Activated CD4-positive, alpha-beta T cell treated with anti-CD3 and anti-CD28 coated beads, Interleukin-2, amount 50 U/mL, for 16 hours (primary cell): ENCODE data around the gene TSSK6.

Experiments used
- DNase-seq: peaks from one replicate; pipeline ENCODE4 v3.0.0-alpha.2; 2020

The TSSK6 gene

DNA sequence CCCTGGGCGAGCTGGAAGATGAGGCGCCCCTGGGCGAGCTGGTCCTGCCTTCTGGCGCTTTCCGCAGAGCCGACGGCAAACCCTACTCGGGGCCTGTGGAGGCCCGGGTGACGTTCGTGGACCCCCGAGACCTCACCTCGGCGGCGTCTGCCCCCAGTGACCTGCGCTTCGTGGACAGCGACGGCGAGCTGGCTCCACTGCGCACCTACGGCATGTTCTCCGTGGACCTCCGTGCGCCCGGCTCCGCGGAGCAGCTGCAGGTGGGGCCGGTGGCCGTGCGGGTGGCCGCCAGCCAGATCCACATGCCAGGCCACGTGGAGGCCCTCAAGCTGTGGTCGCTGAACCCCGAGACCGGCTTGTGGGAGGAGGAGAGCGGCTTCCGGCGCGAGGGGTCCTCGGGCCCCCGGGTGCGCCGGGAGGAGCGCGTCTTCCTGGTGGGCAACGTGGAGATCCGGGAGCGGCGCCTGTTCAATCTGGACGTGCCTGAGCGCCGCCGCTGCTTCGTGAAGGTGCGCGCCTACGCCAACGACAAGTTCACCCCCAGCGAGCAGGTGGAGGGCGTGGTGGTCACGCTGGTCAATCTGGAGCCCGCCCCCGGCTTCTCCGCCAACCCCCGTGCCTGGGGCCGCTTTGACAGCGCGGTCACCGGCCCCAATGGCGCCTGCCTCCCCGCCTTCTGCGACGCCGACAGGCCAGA, 29.1 kb upstream of the TSSK6 start:
- no peak for DNase-seq

DNA sequence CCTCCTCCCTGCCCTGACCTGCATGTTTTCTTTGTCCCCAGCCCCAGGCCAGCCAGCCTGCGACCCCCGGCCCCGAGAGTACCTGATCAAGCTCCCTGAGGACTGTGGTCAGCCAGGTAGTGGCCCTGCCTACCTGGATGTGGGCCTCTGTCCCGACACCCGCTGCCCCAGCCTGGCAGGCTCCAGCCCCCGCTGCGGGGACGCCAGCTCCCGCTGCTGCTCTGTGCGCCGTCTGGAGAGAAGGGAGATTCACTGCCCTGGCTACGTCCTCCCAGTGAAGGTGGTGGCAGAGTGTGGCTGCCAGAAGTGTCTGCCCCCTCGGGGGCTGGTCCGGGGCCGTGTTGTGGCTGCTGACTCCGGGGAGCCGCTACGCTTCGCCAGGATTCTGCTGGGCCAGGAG, 28.3 kb upstream of the TSSK6 start:
- no peak for DNase-seq

DNA sequence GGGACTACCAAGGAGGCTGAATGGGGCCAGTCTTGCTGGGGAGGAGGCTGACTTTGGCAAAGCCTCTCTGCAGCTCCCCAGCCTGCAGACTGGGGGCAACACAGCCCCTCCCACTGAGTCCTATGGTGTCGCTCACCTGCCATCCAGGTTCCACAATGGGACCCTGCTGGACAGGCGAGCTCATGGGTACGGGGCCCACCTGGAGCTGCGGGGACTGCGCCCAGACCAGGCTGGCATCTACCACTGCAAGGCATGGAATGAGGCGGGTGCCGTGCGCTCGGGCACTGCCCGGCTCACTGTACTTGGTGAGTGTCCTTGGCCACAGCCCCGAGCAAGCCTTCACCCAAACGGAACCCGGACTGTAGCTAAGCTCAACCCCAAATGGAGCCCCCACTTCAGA, 27.8 kb upstream of the TSSK6 start:
- no peak for DNase-seq

DNA sequence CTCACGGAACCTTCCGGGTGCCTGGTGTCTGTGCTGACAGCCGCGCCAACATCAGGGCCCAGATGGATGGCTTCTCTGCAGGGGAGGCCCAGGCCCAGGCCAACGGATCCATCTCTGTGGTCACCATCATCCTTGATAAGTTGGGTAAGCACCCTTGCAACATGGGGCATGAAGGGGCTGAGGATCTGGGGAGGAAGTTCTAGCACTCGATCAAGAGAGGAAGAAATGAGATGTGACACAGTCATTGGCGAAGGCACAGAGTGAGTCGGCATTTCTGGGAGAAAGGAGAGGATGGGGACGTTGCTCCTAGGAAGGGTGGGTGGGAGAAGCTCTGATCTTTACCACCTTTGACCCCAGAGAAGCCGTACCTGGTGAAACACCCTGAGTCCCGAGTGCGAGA, 27.2 kb upstream of the TSSK6 start:
- no peak for DNase-seq

DNA sequence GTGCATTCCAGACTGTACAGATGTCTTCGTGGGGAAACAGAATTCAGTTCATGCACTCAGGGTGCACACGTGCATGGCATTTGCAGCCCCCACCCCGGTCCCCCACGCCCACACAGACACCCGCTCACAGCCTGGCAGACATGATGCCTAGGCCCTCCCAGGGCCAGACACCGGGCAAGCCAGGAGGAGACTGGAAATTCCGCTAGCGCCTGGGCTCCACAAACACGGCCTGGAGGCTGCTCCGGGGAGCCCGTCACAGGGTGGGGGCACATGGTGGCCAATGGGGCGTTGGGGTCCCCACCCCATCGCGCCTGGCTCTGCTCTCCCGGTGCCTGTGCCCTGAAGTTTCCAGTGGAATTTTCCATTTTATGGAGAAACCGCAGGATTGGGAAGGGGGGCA, 26.3 kb upstream of the TSSK6 start:
- DNase-seq = no peak

DNA sequence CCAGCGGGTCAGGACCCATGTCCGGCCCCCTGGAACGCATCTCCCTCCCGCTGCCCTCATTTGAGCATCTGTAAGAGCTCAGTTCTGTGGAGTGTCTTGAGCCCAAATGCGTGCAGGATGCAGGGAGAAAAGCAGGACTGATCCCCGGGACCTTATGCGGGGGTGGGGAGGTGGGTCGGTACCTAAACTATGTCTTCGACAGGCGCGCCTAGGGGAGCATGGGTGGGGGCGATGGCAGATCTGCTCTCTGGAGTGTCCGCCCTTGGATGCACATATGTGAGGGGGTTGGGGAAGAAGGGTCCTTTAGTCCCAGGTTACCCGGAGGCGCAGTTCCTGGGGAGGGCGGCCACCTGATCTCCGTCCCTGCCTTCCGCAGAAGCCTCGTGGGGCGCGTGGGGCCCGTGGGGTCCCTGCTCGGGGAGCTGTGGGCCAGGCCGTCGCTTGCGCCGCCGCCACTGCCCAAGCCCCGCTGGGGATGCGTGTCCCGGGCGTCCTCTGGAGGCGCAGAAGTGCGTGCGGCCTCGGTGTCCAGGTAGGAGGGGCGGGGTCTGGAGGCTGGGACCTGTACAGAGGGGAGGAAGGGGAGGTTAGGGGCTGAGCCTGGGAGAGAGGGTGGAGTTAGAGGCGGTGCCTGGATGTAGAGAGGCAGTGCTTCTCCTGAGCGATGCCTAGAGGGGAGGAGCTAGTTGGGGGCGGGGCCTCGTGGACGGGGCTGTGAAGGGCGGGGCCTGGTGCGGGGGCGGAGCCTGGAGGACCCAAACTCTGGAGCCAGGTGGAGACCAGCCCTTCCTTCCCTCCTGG, 25.6 kb upstream of the TSSK6 start:
- peak; percentile 72 for DNase-seq

DNA sequence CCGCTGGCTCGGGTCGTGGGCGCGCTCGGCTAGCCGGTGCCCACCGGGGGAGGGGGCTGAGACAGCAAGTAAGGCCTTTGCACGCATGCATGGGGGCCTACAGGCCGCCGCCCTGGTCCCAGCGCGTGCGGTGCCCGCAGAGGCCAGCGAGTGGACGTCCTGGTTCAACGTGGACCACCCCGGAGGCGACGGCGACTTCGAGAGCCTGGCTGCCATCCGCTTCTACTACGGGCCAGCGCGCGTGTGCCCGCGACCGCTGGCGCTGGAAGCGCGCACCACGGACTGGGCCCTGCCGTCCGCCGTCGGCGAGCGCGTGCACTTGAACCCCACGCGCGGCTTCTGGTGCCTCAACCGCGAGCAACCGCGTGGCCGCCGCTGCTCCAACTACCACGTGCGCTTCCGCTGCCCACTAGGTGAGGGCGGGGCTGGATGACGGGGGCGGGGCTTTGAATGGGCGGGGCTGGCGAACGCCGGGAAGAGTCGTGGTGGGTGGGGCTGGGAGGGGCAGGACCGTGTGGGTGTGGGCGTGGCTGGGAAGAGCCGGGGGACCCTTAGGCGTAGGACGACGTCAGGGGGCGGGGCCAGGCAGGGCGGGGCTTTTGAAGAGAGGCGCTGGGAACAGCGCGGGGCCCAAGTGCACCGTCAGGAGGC, 24.8 kb upstream of the TSSK6 start:
- peak; percentile 84 for DNase-seq

DNA sequence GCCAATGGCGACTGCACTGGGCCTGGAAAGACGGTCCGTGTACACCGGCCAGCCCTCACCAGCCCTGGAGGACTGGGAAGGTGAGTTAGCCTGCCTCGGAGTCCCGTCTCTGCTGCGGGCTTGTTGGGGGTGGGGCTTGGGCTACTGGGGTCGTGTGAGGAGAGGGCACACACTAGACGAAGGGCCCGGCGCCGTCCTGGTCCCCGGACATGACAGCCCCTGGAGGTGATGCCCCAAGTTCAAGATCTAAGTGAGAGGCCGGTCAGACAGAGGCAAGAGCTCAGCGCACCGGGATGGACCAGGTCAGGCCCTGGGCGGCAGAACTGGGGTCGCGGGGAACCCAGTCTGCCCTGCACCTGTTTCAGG, 24.3 kb upstream of the TSSK6 start:
- DNase-seq = no peak

DNA sequence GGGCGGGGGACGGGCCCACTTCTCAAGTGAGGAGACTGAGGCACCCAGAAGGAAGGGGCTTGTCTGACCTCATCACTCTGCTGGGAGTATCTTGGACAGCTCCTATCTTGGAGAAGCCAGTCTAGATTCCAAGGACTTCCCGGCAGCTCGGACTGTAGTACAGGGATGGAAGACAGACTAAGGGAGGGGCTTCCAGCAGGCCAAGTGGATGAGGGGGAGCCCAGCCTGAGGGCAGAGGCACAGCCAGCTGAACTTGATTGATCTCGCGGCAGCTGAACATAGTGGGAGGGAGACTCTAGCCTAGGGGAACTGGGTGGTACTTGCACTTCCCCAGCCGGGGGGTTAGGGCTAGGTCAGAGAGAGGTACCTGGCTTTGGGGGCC, 23.4 kb upstream of the TSSK6 start:
- DNase-seq = no peak

DNA sequence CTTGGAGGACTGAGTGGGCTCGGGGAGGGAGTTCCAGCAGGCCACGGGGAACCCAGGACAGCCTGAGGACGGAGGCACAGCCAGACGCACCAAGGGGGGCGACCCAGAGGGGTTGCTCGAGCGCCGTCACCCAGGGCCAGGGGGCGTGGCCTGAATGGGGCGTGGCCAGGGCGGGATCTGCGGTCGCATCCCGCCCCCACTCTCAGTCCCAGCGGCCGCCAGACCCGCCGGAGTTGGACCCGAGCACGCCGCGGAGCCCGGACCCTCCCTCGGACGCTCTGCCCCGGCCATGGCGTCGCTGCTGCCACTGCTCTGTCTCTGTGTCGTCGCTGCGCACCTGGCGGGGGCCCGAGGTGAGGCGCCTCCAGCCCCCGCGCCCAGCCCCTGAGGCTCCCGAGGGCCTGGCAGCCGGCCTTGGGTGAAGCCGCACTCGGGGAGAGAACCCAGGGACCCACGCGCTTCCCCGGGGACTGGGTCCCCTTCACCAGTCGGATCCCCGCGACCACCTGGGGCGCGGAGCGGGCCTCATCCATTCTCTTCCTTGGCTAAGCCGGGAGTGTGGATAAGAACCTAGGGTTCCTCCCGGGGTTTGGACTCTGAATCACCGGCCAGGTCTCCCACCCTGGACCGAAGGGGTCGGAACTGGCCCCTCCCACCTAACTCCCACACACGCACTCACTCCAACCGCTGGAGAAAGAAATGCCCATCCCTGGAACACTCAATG, 22.9 kb upstream of the TSSK6 start, which contains the start of gene CILP2:
Gene CILP2, plus strand, starts transcription at position 205 of the 724 bp plus-strand sequence. Its CDS starts 85 bp downstream, at position 290.
- peak; percentile 22 for DNase-seq

DNA sequence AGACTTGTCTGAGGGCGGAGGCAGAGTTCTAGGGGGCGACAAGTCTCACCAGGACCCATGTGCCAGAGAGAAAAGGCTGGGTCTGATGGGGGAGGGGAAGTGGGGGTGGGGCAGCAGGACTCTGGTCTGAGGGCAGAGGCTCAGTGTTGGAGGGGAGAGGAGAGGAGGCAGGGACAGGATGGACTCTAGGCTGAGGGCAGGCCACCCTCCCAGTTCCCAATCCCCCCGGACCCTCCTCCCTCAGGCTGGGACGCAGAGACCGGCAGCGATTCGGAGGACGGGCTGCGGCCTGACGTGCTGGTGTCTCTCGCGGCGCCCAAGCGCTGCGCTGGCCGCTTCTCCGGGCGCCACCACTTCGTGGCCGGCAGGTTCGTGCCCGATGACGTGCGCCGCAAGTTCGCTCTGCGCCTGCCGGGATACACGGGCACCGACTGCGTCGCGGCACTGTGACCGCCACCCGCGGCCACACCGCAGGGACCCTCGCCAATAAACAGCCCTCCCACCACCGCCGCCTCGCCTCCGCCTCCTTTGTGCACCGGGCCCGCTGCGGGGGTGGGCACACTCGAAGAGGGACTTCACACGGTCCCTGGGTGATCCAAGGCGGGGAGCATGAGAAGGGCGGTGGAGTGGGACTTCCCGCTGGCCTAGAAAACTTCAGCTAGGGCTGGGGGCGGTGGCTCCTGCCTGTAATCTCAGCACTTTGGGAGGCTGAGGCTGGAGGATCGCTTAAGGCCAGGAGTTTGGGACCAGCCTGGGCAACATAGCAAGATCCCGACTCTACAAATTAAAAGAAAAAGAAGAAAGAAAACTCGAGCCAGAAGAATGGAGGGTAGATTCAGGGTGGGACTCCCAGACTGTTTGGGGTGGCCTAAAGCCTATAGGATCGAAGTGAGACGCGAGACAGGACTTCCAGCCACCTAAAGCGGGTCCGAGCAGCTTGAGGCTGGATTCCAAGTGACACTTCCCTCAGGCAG, 22.0 kb upstream of the TSSK6 start:
- no peak for DNase-seq

DNA sequence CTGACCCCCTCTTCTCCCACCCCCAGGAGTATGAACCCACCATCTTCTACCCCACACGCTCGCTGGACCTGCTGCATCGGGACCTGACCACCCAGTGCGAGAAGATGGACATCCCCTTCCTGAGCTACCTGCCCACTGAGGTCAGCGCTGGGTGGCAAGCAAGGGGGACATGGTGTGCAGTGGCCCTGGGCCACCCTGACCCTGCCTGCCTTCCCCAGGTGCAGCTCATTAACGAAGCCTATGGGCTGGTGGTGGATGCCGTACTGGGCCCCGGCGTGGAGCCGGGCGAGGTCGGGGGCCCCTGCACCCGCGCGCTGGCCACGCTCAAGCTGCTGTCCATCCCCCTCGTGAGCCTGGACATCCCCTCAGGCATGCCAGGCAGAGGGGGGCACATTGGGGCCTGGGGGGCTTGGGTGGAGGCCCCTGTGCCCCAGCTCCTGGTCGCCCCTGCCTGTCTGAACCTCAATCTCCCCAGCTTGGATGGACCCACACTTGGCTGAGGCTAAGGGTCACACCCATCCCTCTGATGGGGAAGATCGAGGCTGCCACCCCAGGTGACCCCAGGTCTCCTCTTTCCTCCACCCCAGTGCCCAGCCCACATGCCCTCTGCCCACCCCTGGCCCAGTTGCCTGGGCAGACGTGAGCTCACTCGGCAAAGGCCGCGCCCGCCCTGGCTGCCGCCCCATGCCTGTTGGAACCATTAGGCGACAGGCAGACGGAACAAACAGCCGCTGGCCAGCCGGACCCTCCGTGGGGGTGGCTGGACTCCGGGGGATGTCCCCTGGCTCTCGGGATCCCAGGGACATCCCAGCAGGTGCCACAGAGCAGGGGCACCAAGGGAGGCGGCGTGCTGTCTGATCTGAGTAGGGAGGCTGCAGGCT, 20.2 kb upstream of the TSSK6 start:
- DNase-seq = no peak

DNA sequence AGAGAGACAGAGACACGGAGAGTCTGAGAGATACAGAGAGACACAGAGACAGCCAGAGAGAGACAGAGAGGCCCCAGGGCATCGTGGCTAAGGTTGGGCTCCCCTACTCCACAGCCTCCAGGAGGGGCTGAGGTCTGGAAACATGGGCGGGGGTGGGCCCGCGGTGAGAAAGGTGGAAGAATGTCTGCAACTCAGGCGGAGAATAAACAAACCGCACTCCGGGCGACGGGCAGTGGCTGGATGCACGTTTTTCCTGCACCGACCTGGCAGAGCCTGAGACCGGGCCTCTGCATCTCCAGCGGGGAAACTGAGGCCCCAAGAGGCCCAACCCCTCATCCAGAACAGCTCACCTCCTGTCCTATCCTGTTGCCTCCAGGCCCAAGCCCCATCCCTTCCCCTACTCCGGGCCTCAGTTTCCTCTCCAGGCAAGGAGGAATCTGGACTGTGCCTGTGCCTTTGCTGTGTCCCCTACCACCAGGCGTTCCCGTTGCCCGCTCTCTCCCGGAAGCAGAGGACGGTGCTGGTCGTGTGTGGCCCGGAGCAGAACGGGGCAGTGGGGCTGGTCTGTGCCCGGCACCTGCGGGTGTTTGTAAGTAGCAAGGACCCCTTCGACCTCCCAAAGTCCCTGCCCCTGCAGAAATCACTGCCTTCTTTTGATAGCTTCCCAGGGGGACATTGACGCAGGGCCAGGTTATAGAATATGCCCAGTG, 19.4 kb upstream of the TSSK6 start:
- no peak for DNase-seq

DNA sequence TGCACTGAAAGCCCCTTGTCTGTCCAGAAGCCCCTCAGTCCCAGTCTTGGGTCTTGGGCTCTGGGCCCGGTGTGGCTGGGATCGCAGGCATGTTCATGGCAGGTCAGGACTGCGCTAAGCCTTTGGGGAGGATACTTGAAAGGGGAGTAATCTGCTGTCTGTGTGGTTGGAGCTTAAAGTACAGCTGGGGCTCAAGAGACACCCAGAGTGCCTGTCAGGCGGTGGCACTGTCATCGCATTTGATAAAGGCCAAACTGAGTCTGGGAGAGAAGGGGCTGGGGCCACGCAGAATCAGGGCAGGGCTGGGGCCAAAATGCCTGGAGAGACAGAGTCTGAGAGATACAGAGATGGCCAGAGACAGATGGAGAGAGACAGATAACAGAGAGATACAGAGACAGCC, 18.5 kb upstream of the TSSK6 start:
- no peak for DNase-seq

DNA sequence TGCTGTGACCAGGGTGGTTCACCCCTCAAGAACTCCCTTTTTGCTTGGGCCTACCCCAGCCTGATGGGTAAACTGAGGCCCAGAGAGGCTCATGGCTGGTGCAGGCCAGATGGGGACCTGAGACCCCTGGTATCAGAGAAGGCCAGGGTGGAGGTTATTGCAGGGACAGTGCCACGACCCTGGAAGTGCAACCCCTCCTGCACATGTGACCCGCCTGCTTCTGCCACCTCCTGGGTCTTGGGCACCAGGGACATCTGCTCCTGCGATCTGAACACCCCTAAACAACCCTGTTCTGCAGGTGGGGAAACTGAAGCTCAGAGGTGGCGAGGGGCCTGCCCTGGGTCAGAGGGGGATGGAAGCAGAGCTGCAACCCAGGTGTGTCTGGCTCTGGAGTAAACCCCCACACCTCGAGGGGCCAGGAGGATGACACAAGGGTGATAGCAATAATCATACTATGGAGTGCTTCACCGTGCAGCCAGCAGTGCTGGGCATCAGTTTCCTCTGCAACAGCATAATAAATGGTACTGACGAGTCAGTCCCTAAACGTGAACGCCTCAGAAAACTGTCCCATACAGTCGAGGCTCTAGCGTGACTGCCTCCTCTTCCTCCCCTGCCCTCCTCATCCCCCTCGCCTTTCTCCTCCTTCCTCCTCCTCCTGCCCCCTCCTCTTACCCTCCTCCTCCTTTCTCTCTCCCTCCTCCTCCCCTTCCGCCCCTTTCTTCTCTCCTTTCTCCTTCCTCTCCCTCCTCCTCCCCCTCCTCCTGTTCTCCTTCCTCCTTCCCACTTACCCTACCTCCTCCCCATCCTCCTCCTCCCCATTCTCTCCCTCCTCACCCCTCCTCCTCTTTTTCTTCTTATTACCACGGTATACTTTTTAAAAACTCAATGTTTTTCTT, 17.7 kb upstream of the TSSK6 start:
- no peak for DNase-seq

DNA sequence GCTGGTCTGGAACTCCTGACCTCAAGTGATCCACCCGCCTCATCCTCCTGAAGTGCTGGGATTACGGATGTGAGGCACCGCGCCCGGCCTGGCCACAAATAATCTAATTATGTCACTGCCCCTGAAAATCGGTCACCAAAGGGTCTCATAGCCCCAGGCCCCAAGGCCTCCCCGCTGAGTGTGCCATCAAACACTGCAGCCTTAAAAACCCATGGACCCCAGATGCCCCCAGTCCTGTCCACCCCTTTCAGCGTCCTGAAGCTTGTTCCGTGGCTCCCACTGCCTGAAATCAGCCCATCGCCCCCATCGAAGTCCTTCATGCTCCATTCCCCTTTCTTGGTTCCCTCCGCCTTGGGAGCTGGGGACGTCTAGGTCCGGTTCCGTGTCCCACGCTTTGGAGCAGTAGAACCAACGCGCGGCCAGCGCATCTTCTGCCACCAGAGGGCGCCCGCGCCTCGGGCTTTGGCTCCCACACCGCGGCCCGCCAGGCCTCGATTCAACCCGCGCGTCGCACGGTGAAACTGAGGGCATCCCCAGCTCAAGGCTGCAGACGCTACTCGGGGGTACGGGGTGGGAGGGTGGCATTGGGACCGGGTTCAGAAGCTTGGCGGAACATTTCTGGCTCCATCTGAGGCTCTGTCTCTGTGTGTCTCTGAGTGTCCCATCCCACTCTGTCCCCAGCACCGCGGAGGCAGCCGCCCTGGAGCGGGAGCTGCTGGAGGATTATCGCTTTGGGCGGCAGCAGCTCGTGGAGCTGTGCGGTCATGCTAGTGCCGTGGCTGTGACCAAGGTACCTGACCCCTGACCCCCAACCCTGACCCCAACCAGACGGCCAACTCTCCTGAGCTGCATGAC, 16.8 kb upstream of the TSSK6 start:
- DNase-seq = peak; percentile 85

DNA sequence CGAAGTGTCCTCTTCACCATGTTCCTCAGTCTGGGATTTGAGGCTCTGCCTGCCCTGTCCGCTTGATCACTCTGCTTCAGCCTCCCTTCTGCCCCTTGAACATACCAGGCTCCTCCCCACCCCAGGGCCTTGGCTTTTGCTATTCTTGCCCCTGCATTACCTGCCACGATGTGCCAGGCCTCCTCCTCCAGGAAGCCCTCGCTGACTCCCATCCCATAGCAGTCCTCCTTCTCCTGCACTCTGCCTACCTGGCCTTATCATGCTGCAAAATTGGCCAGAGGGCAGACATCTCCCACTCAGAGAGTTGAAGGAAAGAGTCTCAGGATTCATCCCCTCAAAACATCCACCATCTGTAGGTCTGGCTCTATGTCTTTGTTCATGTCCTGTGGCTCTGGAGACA, 15.5 kb upstream of the TSSK6 start:
- DNase-seq = no peak

DNA sequence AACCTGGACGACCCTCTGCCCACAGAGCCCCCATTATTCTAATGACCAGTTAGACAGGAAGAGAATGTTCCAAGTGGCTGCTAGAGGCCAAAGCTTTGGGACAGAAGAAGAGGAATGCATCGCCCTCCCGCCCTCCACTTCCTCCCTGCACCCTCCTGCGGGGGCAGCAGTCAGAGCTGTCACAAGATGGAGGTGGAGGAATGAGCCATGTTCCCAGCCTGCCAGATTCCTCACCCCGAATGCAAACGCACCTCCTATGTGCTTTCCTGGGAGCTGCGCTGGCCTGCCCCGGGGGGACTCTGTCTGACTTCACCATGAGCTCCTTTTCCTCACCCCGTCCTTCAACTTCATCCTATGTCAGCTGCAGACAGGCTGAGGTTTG, 15.1 kb upstream of the TSSK6 start:
- DNase-seq = no peak
